Endometrial microvascular endothelial cells (primary cell): ENCODE results near the gene ZFHX3. TPM values are rescaled to one million over a fixed set of nuclear protein-coding genes. Genes with fewer than 3 reads are reported as not detected.

Source experiments
- in situ Hi-C: cut with HindIII; loops from 2 replicates; pipeline ENCODE4 v1.10.0; 2017; ENCODE audit warnings: low sequenced_read_pairs, low pct_unique_long_range_greater_than_20kb; ENCODE audit errors: inconsistent ontology term
- total RNA-seq: library from RNA; depleted of rRNA; stranded (reverse); fragments of >200 nt; gene quantifications from one replicate; pipeline ENCODE4 v1.2.3, GENCODE V29; 2015; ENCODE audit errors: inconsistent ontology term

Gene ZFHX3
- total RNA-seq, 1 donor from 2014 or later: 2.1 TPM

DNA sequence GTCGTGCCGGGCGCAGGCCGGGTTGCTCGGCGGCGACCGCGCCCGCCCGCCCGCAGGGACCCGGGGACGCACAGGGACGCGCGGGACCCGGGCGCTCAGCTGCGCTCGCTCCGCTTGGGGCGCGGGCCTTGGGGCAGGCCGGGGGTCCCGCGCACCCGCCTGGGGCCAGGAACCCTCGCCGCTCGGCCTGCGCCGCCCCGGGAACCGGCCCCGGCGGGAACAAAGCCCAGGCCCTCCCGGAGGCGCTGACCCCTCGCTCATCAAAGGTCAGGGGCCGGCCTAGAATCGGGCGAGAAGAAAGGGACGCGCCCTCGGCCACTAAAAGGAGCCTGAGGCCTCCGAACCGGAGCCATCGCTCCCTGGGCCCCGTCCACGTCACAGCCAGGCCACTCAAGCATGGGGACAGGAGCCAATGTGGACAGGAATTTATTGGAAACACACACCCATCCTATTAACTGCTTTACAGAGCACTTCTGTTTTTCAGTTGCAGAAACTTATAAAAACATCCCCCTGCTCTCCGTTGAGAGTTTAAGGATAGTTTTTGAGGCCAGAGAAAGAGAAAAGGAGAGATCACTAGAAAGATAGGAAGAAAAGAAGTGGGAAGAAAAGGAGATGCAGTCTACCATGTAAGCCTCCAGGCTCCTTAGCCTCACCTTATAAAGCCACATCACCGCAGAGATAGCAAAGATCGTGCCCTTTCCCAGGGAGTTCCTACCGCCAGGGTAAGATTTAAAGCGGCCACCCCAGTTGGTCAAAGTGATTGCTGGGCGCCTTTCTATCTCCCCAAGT is 558 bp upstream of the ZFHX3 start:
- in situ Hi-C loops: no loop called here

GRCh38 chr16:73047221-73047535 is 750 bp downstream of the ZFHX3 start:
- in situ Hi-C loops: no loop called here

DNA sequence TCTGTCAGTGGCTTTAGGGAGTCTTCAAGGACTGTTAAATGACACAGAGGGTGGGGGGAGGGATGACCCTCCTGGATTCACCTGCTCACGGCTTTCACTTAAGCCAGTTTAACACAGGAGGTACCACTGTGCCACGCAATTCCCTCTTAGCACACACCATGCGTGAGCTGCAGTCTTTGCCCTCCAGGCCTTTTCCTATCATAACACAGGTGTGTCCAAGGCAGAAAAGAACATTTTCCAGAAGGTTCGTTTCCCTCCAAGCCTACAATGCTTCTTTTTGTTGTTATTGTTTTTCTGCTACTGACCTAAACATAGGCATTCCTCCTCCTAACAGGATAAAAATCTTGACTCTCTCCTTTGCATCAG is 1.1 kb downstream of the ZFHX3 start:
- in situ Hi-C loops: no loop called here

- in situ Hi-C loops: no loop called here
Observed at GRCh38 chr16:73046202-73046848, 1.6 kb downstream of the ZFHX3 start.

DNA sequence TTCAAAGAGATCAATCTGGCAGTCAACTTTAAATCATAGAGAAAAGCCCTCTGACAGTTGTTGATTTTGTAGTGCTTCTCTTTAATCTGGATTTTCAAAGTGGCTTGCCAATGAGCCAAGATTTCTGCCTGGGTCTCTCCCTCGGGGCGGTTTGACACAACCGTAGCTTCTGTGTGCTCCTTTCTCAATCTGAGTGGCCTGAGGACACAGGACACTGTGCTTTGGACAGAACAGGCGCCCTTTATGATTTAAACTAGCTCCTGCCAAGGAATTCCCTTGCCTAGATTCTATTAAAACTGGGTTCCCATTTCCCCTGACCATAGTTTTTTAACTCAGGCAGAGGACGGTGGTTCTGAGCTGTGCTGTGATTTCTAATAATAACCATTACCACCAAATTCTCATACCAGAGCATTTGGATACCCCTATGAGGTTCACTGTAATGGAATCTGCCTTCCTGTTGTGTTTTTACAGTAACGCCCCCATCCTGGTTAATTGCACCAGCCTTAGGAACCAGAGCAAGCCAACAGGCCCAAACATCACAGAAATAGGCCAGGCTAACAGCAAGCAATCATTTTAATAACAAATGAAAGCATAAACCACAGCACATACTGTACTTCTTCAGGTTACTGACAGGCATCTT is 4.0 kb downstream of the ZFHX3 start:
- in situ Hi-C loops: no loop called here

GRCh38 chr16:73042807-73043206 is 5.1 kb downstream of the ZFHX3 start:
- in situ Hi-C loops: no loop called here

- in situ Hi-C loops: no loop called here
Observed at GRCh38 chr16:73041676-73042075, 6.3 kb downstream of the ZFHX3 start.

DNA sequence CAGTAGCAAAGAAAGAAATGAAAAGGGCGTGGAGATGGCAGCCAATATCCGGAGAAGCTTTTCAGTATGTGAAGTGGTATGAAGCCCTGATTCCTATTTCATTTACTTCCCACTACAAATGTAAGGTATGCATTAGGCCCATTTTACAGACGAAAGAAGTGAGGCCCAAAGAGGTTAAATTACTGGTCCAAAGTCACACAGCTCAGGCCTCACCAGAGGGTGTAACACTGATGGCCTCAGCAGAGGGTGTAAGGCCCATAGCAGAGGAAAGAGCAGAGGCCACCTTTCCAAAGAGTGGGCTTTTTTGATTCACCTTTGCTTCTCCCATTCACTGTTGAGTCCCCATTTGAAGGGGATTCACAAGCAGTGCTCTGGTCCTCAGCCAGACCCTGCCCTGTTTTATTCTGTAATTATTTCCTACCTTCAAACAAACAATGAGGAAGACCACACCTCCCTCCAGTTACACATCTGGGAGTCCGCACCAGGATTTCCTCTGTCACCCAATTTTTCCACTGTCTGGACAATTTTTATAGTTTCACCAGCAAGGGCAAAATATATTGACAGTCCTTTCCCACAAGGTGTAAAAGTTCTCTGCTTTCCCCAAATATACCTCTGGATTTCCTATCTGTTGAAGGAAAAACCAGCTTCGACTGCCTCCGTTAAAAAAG is 7.1 kb downstream of the ZFHX3 start:
- in situ Hi-C loops: no loop called here

- in situ Hi-C loops: no loop called here
Observed at GRCh38 chr16:73040136-73040535, 7.8 kb downstream of the ZFHX3 start.

DNA sequence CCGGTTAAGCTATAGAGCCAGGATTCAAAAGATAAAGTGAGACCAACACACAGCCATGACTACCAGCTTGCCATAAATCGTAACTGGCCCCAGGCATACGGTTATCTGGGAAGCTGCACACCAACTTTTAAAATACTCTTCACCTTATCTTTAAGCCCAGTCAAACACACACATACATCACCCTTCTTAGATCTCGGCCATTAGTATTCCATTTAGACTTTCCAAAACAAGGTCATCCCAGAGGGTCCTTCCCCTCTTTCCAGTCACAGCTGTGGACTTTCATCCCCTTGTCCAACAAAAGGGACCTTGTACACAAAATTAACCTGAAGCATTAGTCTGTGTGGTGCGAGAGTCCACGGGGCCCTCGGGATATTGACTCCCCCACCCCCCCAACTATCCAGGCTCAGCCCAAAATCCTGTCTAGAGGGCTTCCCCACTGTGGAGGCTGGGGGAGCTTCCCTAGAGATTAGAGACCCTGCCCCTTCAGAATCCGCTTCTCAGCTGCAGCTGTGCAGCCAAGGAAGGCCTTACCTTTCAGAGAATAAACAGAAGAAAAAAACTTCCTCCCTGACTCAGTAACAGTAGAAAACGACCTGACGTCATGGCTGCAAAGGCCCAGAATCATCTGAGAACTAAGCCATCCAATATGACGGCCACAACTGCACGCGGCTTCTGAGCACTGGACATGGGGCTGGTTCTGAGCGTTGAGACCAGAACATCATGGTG is 9.9 kb downstream of the ZFHX3 start:
- in situ Hi-C loops: no loop called here

DNA sequence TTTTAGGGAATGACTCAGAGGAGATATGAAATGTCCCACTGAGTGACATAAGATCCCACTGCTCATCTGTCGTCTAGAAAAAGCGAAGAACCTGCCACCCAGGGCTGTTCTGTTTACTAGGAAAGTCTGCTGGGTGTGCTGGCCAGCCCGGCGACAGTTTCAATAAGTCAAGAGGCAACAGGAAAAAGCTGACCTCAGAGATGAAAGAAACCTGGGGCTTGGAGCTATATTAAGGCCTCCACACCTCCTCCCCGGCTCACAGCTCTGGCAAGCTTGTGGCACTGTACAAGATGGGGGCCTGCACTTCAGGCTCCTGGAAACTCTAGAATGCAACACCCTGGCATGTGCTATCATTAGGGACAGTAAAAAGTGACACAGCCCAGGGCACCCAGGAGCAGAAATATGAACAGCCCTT is 10.6 kb downstream of the ZFHX3 start:
- in situ Hi-C loops: no loop called here

DNA sequence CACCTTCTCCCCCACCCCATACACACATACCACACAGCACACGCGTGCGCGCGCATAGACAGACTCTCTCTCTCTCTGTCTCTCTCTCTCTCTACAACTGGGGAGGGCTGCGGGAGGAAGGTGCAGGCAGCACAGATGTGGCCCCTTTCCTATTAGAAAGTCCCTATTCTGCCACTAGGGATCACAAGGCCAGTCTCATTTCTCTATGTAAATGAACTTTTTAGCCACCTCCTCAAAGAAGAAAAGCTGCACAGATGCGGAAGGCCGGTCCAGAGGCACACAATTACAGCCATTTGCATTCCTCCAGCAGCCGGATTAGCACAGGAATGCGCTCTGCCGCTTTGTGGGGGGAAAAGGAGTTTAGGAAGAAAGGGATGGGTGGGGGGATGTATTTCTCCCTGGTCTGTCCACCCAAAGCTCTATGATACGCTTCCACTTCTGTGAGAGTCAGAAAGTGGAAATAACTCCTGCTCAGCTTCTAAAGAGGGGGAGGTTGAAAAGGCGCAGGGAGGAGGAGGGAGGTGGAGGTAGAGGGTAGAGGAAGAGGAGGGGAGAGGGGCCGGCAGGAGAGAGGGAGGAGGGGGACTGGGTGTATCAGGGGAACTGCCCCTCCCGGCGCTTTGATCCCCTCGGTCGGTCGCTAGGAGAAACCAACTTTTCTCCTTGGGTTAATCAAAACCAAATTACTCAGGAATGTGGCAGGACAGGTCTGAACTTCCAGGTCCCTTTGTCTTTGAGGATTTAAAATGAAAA is 11.7 kb downstream of the ZFHX3 start:
- in situ Hi-C loops: no loop called here

DNA sequence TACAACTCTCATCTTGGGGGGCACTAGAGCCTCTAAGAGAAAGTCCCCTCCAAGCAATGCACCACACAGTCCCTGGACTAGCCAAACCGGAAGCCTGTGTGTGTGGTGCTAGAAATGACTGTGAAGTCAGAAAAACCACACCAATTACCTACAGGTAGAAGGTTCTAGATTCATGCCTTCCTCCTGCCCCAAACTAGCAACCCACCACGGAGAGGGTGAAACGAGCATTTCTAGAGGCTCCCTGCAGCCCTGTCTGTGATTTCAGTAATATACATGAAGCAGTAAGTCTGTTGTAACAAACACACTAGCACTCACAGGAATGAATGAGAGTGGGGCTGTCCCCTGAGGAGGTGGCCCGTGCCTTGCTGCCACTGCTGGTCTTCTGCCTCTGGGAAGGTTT is 13.6 kb downstream of the ZFHX3 start:
- in situ Hi-C loops: no loop called here

- in situ Hi-C loops: no loop called here
Observed at GRCh38 chr16:73033271-73033998, 14.5 kb downstream of the ZFHX3 start.

- in situ Hi-C loops: no loop called here
Observed at GRCh38 chr16:73032541-73033270, 15.2 kb downstream of the ZFHX3 start.

DNA sequence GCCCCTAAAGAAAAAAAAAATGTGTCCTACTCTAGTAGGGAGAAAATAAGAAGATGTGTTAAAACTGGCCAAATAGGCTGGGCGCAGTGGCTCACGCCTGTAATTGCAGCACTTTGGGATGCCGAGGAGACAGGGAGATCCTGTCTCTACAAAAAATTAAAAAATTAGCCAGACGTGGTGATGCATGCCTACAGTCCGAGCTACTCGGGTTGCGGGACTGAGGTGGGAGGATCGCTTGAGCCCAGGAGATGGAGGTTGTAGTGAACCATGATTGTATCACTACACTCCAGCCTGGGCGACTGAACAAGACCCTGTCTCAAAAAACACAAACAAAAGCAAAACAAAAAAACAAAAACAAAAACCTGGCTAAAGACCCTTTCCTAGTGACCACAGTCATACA is 15.9 kb downstream of the ZFHX3 start:
- in situ Hi-C loops: no loop called here

GRCh38 chr16:73031155-73031866 is 16.6 kb downstream of the ZFHX3 start:
- in situ Hi-C loops: no loop called here
